GM21390 (cell line): Measurements from ENCODE around the gene VDAC1.

Experiments used
- ATAC-seq: cut with Tn5 transposase; IDR thresholded peaks from one replicate; pipeline ENCODE4 v1.9.1; 2021; ENCODE audit not compliant: unreplicated experiment

Gene VDAC1

DNA sequence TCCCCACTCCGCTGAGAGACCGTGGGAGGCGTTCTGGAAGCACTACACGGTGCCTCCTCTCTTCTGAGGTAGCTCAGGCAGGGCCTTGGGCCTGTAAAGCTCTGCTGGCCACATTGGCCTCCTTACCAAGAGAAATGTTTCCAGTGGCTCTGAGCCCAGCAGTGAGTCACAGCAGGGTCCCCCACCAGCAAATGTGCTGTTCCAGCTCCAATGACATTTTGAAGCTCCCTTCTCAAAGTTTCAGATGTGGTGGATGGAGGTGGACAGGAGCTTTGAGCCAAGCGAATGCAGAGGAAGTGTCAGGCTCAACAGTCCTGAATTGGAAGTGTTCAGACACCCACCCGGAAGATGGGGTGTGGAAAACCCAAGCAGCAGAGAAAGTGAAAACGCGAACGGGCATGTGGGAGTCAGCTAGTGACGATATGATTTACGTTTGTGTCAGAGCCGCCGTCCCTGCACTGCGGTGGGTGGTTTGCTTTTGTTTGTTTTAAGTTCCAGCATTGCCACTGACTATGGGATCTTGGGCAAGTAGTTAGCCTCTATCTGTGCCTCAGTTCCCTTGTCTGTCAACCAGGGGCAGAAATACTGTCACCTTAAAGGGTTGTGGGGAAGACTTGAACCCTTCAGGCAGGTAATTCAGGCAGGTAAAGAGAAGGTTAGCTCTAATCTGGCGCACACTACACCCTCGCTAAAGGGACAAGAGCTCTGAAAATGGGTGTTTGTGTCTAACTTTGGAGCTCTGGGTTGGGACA is 74.5 kb downstream of the VDAC1 start:
- ATAC-seq, result no peak

DNA sequence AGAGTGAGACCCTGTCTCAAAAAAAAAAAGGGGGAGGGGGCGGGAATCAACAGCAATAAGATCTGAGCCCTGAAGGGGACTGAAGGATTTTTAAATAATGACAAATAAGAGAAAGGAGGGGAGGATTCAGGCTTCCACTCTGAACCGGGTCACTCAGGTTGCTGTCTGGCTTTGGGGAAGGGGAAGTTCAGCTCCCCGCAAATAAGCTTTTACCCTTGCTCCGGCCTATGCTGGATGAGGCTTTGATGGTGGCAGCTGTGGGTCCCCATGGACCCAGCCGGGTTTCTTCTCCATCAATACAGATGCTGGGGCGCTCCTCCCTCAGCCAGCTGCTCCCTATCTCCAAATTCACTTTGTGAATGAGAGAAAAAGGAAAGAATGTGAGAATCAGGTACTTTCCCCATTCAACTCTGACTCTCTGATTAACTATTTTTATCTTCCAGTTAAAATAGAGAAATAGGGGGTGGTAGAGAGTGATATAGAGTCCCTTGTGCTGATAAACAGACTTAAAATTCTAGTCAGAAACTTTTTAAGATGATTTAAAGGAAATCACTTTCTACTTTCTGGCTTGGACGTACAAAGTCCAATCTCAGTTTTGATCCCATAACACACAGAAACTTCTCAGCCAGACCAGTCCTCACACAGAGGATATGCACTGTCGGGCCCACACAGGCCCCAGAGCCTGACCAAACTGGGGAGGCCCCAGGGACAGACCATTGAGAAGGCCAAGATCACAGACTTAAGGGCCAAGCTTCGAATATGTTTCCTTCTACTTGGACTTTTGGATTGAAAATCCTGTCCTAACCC is 76.0 kb downstream of the VDAC1 start:
- no peak for ATAC-seq

DNA sequence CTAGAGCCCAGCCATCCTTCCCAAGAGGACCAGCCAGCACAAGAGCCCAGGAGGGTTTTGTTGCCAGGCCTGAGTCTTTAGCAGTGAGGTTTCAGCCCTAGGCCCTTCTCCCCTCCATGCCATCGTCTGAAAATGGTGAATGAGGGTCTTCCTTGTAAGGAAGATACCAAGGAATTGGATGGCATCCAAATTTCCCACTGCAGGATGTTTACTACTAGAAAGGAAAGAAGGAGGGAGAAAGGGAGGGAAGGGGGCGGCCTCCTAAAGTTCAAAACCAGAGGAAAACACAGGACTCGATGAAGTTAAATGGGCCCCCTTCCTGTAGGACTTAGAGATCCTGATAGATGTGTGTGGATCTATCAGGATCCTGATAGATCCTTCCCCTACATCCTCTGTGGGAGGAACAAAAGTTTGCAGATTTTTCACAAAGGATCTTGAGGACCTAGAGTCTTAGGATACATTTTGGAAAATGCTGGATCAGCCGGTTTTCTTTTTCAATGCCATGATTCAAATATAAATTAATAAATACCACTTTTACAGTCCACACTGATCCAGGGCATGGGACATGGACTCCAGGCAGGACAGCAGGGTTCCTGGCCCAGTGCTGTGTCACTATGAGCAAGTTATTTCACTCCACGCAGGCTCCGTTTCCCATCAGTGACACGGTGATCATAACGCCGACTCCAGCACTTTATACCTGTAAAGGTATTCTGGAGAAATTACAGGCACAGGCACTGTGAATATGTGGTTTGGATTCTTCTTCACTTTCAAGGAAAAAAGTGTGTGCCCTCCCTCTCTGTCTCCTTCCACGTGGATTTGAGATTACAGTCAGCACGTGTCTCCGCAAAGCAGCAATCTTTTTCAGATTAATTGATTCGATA is 77.2 kb downstream of the VDAC1 start:
- ATAC-seq, result no peak

DNA sequence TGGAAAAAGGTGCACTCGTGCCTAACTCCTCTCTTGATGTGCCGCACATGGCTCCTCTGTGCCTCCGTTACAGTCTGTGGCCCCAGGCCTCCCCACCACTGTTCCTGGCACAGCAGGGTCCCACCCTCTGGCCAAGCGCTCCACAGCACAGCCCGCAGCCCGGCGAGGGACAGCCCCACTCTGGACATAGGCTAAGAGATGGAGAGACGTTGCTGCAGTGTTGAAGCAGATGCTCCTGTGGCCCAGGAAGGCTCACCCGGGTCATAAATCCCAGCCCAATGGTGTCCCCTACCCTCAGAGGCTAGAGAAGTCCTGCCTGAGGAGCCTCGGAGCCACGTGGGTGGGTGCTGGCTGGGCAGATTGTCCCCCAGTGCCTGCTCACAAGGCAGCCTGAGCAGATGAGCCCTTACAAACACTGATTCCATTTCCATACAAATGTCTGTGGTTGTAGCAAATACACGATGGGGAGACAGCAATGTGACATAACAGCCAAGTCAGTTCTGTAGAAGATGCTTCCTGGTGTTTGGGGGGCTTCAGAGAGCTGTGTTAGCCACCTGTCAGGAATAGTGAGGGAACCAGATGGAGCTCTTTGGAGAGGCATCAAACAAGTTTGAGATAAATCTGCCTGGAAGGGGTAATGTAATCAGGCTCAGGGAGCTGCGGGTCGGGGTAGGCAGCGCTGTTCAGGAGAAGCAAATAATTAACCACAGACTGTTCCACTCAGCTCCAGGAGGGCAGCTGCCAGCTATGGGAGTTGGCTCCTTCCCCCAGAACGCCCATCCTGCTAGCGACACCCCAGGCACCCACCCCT is 78.1 kb downstream of the VDAC1 start:
- no peak for ATAC-seq

DNA sequence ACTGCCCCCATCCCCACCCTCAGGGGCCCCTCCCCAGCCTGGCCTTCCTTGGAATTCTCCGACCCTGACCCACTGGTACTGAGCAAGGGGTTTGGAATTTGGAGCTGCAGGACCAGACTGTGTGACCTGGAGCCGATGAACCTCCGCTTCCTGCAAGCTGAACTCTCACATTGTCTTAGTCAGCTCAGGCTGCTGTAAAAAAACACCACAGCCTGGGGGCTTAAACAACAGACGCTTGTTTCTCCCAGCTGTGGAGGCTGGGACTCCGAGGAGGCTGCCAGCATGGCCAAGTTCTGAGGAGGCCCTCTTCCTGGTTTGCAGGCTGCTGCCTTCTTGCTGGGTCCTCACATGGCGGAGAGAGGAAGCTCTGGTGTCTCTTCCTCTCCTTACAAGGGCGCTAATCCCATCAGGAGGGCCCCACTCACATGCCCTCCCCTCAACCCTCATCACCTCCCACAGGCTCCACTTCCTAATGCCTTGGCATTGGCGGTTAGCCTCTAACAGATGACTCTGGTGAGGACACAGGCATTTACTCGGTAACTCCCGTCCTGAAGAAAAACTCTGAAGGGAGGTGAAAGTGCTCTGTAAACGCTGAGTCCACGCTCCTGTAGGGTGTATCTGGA is 78.8 kb downstream of the VDAC1 start:
- ATAC-seq, result no peak

DNA sequence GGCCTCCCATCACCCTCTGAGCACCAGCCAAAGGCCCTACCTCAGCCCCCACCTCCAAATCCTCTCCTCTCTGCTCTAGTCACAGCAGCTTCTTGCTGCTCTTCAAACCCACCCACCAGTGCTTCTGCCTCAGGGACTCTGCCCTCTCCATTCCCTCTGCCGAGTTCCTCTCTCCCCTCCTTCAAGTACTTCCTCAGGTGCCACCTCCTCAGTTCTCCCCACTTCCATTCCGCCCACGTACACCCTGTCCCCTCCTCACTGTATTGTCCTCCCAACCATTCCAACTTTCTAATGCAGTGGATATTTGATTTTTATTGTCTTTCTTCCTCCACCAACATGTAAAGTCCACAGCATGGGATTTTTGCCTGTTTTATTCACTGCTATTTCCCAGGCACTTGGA is 79.5 kb downstream of the VDAC1 start:
- no peak for ATAC-seq

DNA sequence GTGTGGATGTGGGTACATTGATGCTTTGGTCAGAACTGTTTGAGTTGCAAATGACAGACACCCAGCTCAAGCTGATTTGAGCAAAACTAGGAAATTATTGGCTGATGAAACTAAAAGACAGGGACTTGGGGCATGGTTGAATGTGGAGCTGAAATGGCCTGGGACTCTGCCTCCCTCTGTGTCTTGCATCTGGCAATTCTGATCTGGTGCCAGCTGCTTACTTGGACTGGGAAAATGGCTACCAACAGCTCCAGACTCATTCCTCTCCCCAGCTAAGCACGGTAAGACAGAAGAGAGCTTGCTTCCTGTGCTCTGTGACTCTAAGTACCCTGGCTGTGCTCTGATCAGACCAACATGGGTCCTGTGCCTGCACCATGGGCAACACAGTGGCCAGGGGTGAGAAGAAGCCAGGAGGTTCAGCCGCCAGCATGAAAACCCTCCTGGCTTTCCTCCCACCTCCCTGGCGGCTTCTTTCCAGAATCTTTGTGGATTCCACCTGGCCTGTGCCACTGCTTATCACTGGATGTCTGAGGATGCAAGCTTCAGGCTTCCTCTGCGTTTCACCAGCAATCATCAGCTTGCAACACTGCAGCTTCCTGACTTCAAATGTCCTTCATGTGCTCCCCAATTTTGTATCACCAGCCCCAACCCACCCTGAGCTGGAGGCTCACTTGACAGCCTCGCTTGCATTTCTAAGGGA is 80.4 kb downstream of the VDAC1 start:
- no peak for ATAC-seq

DNA sequence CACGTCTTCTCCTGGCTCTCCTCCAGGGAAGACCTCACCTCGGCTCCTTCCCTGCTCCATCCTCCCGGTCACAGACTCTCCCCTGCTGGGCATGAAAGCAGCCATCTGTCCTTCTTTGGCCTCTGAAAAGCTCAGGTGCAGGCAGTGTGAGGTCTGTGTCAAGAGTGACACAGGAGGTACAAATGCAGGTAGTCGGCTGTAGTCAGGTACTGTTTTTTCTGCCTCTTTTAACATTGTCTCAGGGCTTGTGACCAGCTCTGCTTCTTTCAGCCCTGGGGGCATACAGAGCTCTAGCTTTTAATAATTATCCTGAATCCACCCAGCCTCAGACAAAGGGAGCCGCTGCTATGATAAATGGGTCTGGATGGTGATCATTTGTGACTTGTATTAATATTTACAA is 82.8 kb downstream of the VDAC1 start:
- no peak for ATAC-seq
